ENCODE measurements around the gene SLC22A5. TPM values are rescaled to one million over a fixed set of nuclear protein-coding genes. Genes with fewer than 3 reads are reported as not detected.
"Not testable (repeated sequence)": the region's sequence is repeated elsewhere in the genome, so short reads cannot be mapped to it uniquely, and the experiment has no call there.

The SLC22A5 gene
- total RNA-seq, 2 experiments from 2014 or later, result 2.8 to 3.6 TPM

- intact Hi-C loops (cut with micrococcal nuclease), result no loop called here
- Mint-ChIP-seq H3K4me3 (no peak overlapping the region), H3K4me1 (ENCODE audit: low read depth) (peaks cover 67% of the 10 kb centered on the region), H3K27ac (peak overlapping the region; percentile 47), H3K9me3 (peaks cover 5% of the 10 kb centered on the region), H3K27me3 (no peaks in the 10 kb centered on the region), H3K36me3 (no peaks in the 10 kb centered on the region)
- POLR2A ChIA-PET, result interaction anchor here (0.7 to 2.7 kb wide), 7 partner anchors 14 to 91 kb away, joined by 3 to 16 read pairs (median 5); partner anchors contain the start of gene IRF1
- CTCF ChIA-PET, result interaction anchor here (0.6 to 2.9 kb wide), 9 partner anchors 10 to 396 kb away, joined by 3 to 20 read pairs (median 4); no protein-coding TSS in a partner anchor
- peak; percentile 56 for DNase-seq
Observed at GRCh38 chr5:132406144-132406783, 36.8 kb downstream of the SLC22A5 start.

- no peaks in the 10 kb centered on the region for H3K27me3 Mint-ChIP-seq
- H3K4me1 Mint-ChIP-seq (ENCODE audit: low read depth), result peaks cover 58% of the 10 kb centered on the region
- ChIA-PET CTCF (interaction anchor here (1.5 to 4.3 kb wide), 3 partner anchors 11 to 93 kb away, joined by 3 to 31 read pairs (median 20); no protein-coding TSS in a partner anchor), POLR2A (interaction anchor here (0.6 to 5.9 kb wide), 7 partner anchors 17 to 89 kb away, joined by 3 to 51 read pairs (median 12); partner anchors contain the start of gene IRF1)
- peaks cover 5% of the 10 kb centered on the region for H3K36me3 Mint-ChIP-seq
- H3K27ac Mint-ChIP-seq, result peak overlapping the region; percentile 75
- H3K4me3 Mint-ChIP-seq, result no peak overlapping the region
- DNase-seq, result no peak
- peaks cover 2% of the 10 kb centered on the region for H3K9me3 Mint-ChIP-seq
- intact Hi-C loops (cut with micrococcal nuclease), result no loop called here
Observed at GRCh38 chr5:132407970-132408369, 38.5 kb downstream of the SLC22A5 start.

GRCh38 chr5:132408456-132408855 lies 38.9 kb downstream of the SLC22A5 start:
- ChIA-PET CTCF (interaction anchor here (1.5 to 4.3 kb wide), 3 partner anchors 10 to 93 kb away, joined by 3 to 31 read pairs (median 26); partner anchors contain the start of gene IRF1), POLR2A (interaction anchor here (0.6 to 5.9 kb wide), 4 partner anchors 17 to 87 kb away, joined by 3 to 51 read pairs (median 25); partner anchors contain the start of gene IRF1)
- Mint-ChIP-seq H3K27me3 (no peaks in the 10 kb centered on the region), H3K9me3 (peaks cover 2% of the 10 kb centered on the region), H3K36me3 (peaks cover 9% of the 10 kb centered on the region), H3K4me3 (no peak overlapping the region), H3K27ac (peak overlapping the region; percentile 75), H3K4me1 (ENCODE audit: low read depth) (peaks cover 61% of the 10 kb centered on the region)
- no peak for DNase-seq
- intact Hi-C loops (cut with micrococcal nuclease), result no loop called here

GRCh38 chr5:132408965-132409364 lies 39.5 kb downstream of the SLC22A5 start:
- Mint-ChIP-seq H3K4me3 (peak overlapping the region; percentile 84), H3K27ac (peak overlapping the region; percentile 96), H3K4me1 (ENCODE audit: low read depth) (peaks cover 63% of the 10 kb centered on the region), H3K27me3 (no peaks in the 10 kb centered on the region), H3K36me3 (peaks cover 12% of the 10 kb centered on the region), H3K9me3 (peaks cover 6% of the 10 kb centered on the region)
- POLR2A ChIA-PET, result interaction anchor here (1.2 to 5.9 kb wide), 3 partner anchors 16 to 87 kb away, joined by 3 to 51 read pairs (median 47); no protein-coding TSS in a partner anchor
- CTCF ChIA-PET, result interaction anchor here (1.0 to 4.3 kb wide), 6 partner anchors 10 to 92 kb away, joined by 3 to 33 read pairs (median 25); partner anchors contain the start of gene IRF1
- intact Hi-C loops (cut with micrococcal nuclease), result no loop called here
- no peak for DNase-seq

- H3K27me3 Mint-ChIP-seq, result no peaks in the 10 kb centered on the region
- POLR2A ChIA-PET, result interaction anchor here (0.5 to 5.9 kb wide), 19 partner anchors 10 to 927 kb away, joined by 3 to 101 read pairs (median 5); partner anchors contain the start of genes IRF1 and SLC22A4
- CTCF ChIA-PET, result interaction anchor here (0.6 to 4.3 kb wide), 18 partner anchors 10 to 98 kb away, joined by 3 to 37 read pairs (median 8); partner anchors contain the start of gene IRF1
- H3K27ac Mint-ChIP-seq, result peak overlapping the region; percentile 96
- peaks cover 6% of the 10 kb centered on the region for H3K9me3 Mint-ChIP-seq
- peak overlapping the region; percentile 93 for H3K4me3 Mint-ChIP-seq
- DNase-seq, result peak; percentile 90
- H3K36me3 Mint-ChIP-seq, result peaks cover 14% of the 10 kb centered on the region
- H3K4me1 Mint-ChIP-seq (ENCODE audit: low read depth), result peaks cover 65% of the 10 kb centered on the region
- intact Hi-C loops (cut with micrococcal nuclease), result loop anchor here (1.0 kb wide), 3 partner anchors 14 to 86 kb away; no protein-coding TSS in a partner anchor
Observed at GRCh38 chr5:132410451-132411303, 41.2 kb downstream of the SLC22A5 start.

- peak; percentile 60 for DNase-seq
- Mint-ChIP-seq H3K27me3 (no peaks in the 10 kb centered on the region), H3K27ac (peak overlapping the region; percentile 96), H3K4me3 (peak overlapping the region; percentile 93), H3K4me1 (ENCODE audit: low read depth) (peaks cover 62% of the 10 kb centered on the region), H3K36me3 (peaks cover 14% of the 10 kb centered on the region), H3K9me3 (peaks cover 6% of the 10 kb centered on the region)
- CTCF ChIA-PET, result interaction anchor here (0.6 to 4.3 kb wide), 18 partner anchors 9 to 93 kb away, joined by 3 to 37 read pairs (median 8); partner anchors contain the start of gene IRF1
- intact Hi-C loops (cut with micrococcal nuclease), result loop anchor here (1.0 kb wide), 4 partner anchors 10 to 85 kb away; no protein-coding TSS in a partner anchor
- POLR2A ChIA-PET, result interaction anchor here (0.8 to 5.9 kb wide), 15 partner anchors 9 to 117 kb away, joined by 3 to 101 read pairs (median 7); partner anchors contain the start of genes IRF1 and SLC22A4
Observed at GRCh38 chr5:132411304-132412013, 41.9 kb downstream of the SLC22A5 start.

- peaks cover 14% of the 10 kb centered on the region for H3K36me3 Mint-ChIP-seq
Observed at GRCh38 chr5:132413567-132413966, 44.1 kb downstream of the SLC22A5 start.

GRCh38 chr5:132414634-132415378 lies 45.3 kb downstream of the SLC22A5 start:
- H3K27me3 Mint-ChIP-seq, result no peaks in the 10 kb centered on the region
- H3K4me1 Mint-ChIP-seq (ENCODE audit: low read depth), result peaks cover 62% of the 10 kb centered on the region
- POLR2A ChIA-PET, result interaction anchor here (0.6 to 3.3 kb wide), 11 partner anchors 11 to 83 kb away, joined by 3 to 17 read pairs (median 5); partner anchors contain the start of gene IRF1
- intact Hi-C loops (cut with micrococcal nuclease), result loop anchor here (1.0 kb wide), 1 partner anchor 10 kb away; no protein-coding TSS in a partner anchor
- H3K36me3 Mint-ChIP-seq, result peaks cover 18% of the 10 kb centered on the region
- no peak for DNase-seq
- CTCF ChIA-PET, result interaction anchor here (0.6 to 1.9 kb wide), 6 partner anchors 18 to 94 kb away, joined by 4 to 9 read pairs (median 6); partner anchors contain the start of gene IRF1
- peak overlapping the region; percentile 28 for H3K4me3 Mint-ChIP-seq
- H3K27ac Mint-ChIP-seq, result peak overlapping the region; percentile 73
- H3K9me3 Mint-ChIP-seq, result peaks cover 3% of the 10 kb centered on the region

More at GRCh38 chr5:132413567-132413966, 44.1 kb downstream of the SLC22A5 start:
- Mint-ChIP-seq H3K4me3 (peak overlapping the region; percentile 57), H3K9me3 (peaks cover 3% of the 10 kb centered on the region), H3K27ac (peak overlapping the region; percentile 96), H3K27me3 (no peaks in the 10 kb centered on the region), H3K4me1 (ENCODE audit: low read depth) (peaks cover 62% of the 10 kb centered on the region)
- ChIA-PET POLR2A (interaction anchor here (1.4 to 2.6 kb wide), 5 partner anchors 12 to 81 kb away, joined by 5 to 17 read pairs (median 10); partner anchors contain the start of gene IRF1), CTCF (interaction anchor here (0.8 to 1.9 kb wide), 2 partner anchors 13 to 87 kb away, joined by 3 to 9 read pairs; no protein-coding TSS in a partner anchor)
- DNase-seq, result no peak
- intact Hi-C loops (cut with micrococcal nuclease), result no loop called here

GRCh38 chr5:132415516-132415915 lies 46.0 kb downstream of the SLC22A5 start:
- H3K4me3 Mint-ChIP-seq, DNase-seq, H3K27me3 Mint-ChIP-seq, H3K27ac Mint-ChIP-seq, H3K9me3 Mint-ChIP-seq: not testable (repeated sequence)
- intact Hi-C loops (cut with micrococcal nuclease), result loop anchor here (1.0 kb wide), 1 partner anchor 10 kb away; no protein-coding TSS in a partner anchor
- H3K36me3 Mint-ChIP-seq, result peaks cover 24% of the 10 kb centered on the region
- POLR2A ChIA-PET, result interaction anchor here (0.8 to 3.3 kb wide), 8 partner anchors 11 to 82 kb away, joined by 3 to 17 read pairs (median 10); partner anchors contain the start of gene IRF1
- CTCF ChIA-PET, result interaction anchor here (1.0 to 1.8 kb wide), 4 partner anchors 10 to 77 kb away, joined by 4 to 9 read pairs (median 6); partner anchors contain the start of gene IRF1
- peaks cover 69% of the 10 kb centered on the region for H3K4me1 Mint-ChIP-seq (ENCODE audit: low read depth)
